ENCODE results near the gene ZSCAN31. TPM values are rescaled to one million over a fixed set of nuclear protein-coding genes. Genes with fewer than 3 reads are reported as not detected.

The ZSCAN31 gene
- total and polyA plus RNA-seq, 9 of the 15 experiments (the other 6 are each of a cell fraction or from before 2014, with no cell fraction given), result 3.9 to 12.1 (median 7.0) TPM

DNA sequence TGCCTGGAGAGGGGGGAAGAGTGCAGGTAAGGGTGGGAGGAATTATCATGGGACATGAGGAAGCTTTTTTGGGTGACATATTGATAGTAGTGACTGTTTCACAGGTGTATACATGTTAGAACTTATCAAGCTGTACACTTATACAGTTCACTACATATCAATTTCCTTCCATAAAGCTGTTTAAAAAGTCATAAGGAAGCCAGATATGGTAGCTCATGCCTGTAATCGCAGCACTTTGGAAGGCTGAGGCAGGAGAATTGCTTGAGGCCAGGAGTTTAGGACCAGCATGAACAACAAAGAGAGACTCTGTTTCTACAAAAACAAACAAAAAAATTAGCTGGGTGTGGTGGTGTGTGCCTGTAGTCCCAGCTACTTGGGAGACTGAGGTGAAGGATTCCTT is 41.9 kb upstream of the ZSCAN31 start:
- in situ Hi-C loops (cut with MboI), result no loop called here
- WGBS (ENCODE audit: insufficient coverage, low coverage, missing lambda C conversion rate), result 100% methylated on average over 1 of the region's 1 CpG
- no TSS peak for BruUV-seq (replicated peaks)
- Histone ChIP-seq H3K9ac (ENCODE audit: insufficient read depth in 1 of 2, low read depth in 2 of 2, low read length in 2 of 2) (no peak overlapping the region), H3K4me1 (replicated peaks in 1 of 2; ENCODE audit: control insufficient read depth in 2 of 2, insufficient read depth in 2 of 2, low read length in 2 of 2) (peaks cover 0 to 5% of the 10 kb centered on the region in 2 experiments; a peak in 1 of 5 replicates), H3K4me3 (no peak overlapping the region), H3K27me3 (ENCODE audit: control insufficient read depth in 2 of 2, insufficient read depth in 2 of 2, low read length in 2 of 2) (no peaks in the 10 kb centered on the region), H4K20me1 (replicated peaks; ENCODE audit: control insufficient read depth, insufficient read depth, low read length) (no peaks in the 10 kb centered on the region), H3K9me3 (replicated peaks; ENCODE audit: control insufficient read depth, insufficient read depth, low read depth, low read length) (peaks cover 18% of the 10 kb centered on the region), H2AFZ (ENCODE audit: low read depth, low read length) (no peak overlapping the region), H3K79me2 (ENCODE audit: control insufficient read depth, insufficient read depth, low read length) (peaks cover 41% of the 10 kb centered on the region), H3K9me1 (ENCODE audit: control insufficient read depth, insufficient read depth, low read length) (no peaks in the 10 kb centered on the region), H3K4me2 (ENCODE audit: insufficient read depth, low read length) (no peak overlapping the region), H3K27ac (ENCODE audit: extremely low read depth, low read depth, low read length) (no peak overlapping the region), H3K36me3 (ENCODE audit: control insufficient read depth, insufficient read depth, low read length) (peaks cover 68% of the 10 kb centered on the region)
- intact Hi-C loops (cut with micrococcal nuclease), result no loop called here
- DNase-seq (ENCODE audit: extremely low read depth in 1 of 4, low spot score in 3 of 4), result no peak
- TF ChIP-seq FOXA3 (CRISPR knock-in tag; conservative IDR thresholded peaks at IDR 0.05 in 1 of 2, IDR thresholded peaks at IDR 0.05 in 1 of 2), result no peak
- TF ChIP-seq PYGO2 (tag; IDR thresholded peaks at IDR 0.05), result no peak
- TF ChIP-seq PRMT5 (CRISPR knock-in tag; IDR thresholded peaks at IDR 0.05), result no peak
- TF ChIP-seq, protein P1, sequence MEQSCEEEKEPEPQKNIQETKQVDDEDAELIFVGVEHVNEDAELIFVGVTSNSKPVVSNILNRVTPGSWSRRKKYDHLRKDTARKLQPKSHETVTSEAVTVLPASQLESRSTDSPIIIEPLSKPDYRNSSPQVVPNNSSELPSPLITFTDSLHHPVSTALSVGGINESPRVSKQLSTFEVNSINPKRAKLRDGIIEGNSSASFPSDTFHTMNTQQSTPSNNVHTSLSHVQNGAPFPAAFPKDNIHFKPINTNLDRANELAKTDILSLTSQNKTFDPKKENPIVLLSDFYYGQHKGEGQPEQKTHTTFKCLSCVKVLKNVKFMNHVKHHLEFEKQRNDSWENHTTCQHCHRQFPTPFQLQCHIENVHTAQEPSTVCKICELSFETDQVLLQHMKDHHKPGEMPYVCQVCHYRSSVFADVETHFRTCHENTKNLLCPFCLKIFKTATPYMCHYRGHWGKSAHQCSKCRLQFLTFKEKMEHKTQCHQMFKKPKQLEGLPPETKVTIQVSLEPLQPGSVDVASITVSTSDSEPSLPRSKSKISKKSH (CRISPR knock-in tag; IDR thresholded peaks at IDR 0.05), result no peak
- FAIRE-seq, result no peak
- ATAC-seq, result no peak
- POLR2A ChIA-PET, result interaction anchor here (1.1 to 1.5 kb wide), 2 partner anchors 11 to 14 kb away, joined by 4 read pairs; no protein-coding TSS in a partner anchor
- CTCF ChIA-PET (ENCODE audit: low intra/inter-chr PET ratio), result no interaction called here

Measured in K562 (cell line).